WTC11 (cell line): ENCODE data around the gene PPM1G. TPM values are rescaled to one million over a fixed set of nuclear protein-coding genes. Genes with fewer than 3 reads are reported as not detected.
A peak's percentile ranks its signal among the peaks of the same experiment; 100 is the strongest.

Experiments
- CBFB ChIP-seq: sonication (generic); formaldehyde crosslinking; IDR thresholded peaks from 2 replicates; pipeline ENCODE4 v1.8.1; 2022; ENCODE audit warnings: mild to moderate bottlenecking, low read depth, missing genetic modification reagents
- CTCF ChIP-seq: fragments of 200-600 bp; IDR thresholded peaks from 2 replicates; pipeline ENCODE4 v1.8.0; 2022; ENCODE audit warnings: antibody characterized with exemption
- E2F4 ChIP-seq: sonication (generic); formaldehyde crosslinking; IDR thresholded peaks from 2 replicates; pipeline ENCODE4 v1.8.1; 2022; ENCODE audit warnings: low read depth, mild to moderate bottlenecking, moderate library complexity, missing genetic modification reagents, borderline replicate concordance
- E2F5 ChIP-seq: sonication (generic); formaldehyde crosslinking; IDR thresholded peaks from 2 replicates; pipeline ENCODE4 v1.8.1; 2022; ENCODE audit warnings: mild to moderate bottlenecking, moderate library complexity, missing genetic modification reagents
- ELF4 ChIP-seq: sonication (generic); formaldehyde crosslinking; IDR thresholded peaks from 2 replicates; pipeline ENCODE4 v1.8.1; 2022; ENCODE audit warnings: low read depth, mild to moderate bottlenecking, moderate library complexity, missing genetic modification reagents
- GABPB1 ChIP-seq: sonication (generic); formaldehyde crosslinking; IDR thresholded peaks from 2 replicates; pipeline ENCODE4 v1.8.1; 2023; ENCODE audit warnings: mild to moderate bottlenecking, missing genetic modification reagents
- GRHL2 ChIP-seq: fragments of 250-450 bp; sonication (Bioruptor Pico); IDR thresholded peaks from 2 replicates; pipeline ENCODE4 v1.8.0; 2022; ENCODE audit warnings: mild to moderate bottlenecking, moderate library complexity; ENCODE audit not compliant: insufficient replicate concordance, severe bottlenecking
- GTF2I ChIP-seq: fragments of 250-450 bp; sonication (Bioruptor Pico); conservative IDR thresholded peaks from 2 replicates; pipeline ENCODE4 v1.4.0; 2021; ENCODE audit warnings: mild to moderate bottlenecking
- HMGA2 ChIP-seq: fragments of 250-450 bp; sonication (Bioruptor Pico); IDR thresholded peaks from 2 replicates; pipeline ENCODE4 v1.4.0; 2021; ENCODE audit warnings: mild to moderate bottlenecking, moderate library complexity
- HMGXB4 ChIP-seq: sonication (generic); formaldehyde crosslinking; IDR thresholded peaks from 2 replicates; pipeline ENCODE4 v1.8.1; 2023; ENCODE audit warnings: mild to moderate bottlenecking, moderate library complexity, missing genetic modification reagents
- IRF1 ChIP-seq: sonication (generic); formaldehyde crosslinking; IDR thresholded peaks from 2 replicates; pipeline ENCODE4 v1.8.0; 2023; ENCODE audit warnings: missing genetic modification reagents
- JUN ChIP-seq: sonication (generic); formaldehyde crosslinking; IDR thresholded peaks from 2 replicates; pipeline ENCODE4 v1.8.0; 2023; ENCODE audit warnings: mild to moderate bottlenecking, missing genetic modification reagents
- MLX ChIP-seq: sonication (generic); formaldehyde crosslinking; IDR thresholded peaks from 2 replicates; pipeline ENCODE4 v1.8.1; 2023; ENCODE audit warnings: mild to moderate bottlenecking, missing genetic modification reagents, moderate library complexity
- MYBL2 ChIP-seq: sonication (generic); formaldehyde crosslinking; IDR thresholded peaks from 2 replicates; pipeline ENCODE4 v1.8.1; 2023; ENCODE audit warnings: mild to moderate bottlenecking, moderate library complexity, missing genetic modification reagents
- NFE2L1 ChIP-seq: sonication (generic); formaldehyde crosslinking; IDR thresholded peaks from 2 replicates; pipeline ENCODE4 v1.8.1; 2023; ENCODE audit warnings: missing genetic modification reagents
- PREB ChIP-seq: sonication (generic); formaldehyde crosslinking; IDR thresholded peaks from 2 replicates; pipeline ENCODE4 v1.8.1; 2022; ENCODE audit warnings: mild to moderate bottlenecking, missing genetic modification reagents, moderate library complexity, borderline replicate concordance
- RELA ChIP-seq: sonication (generic); formaldehyde crosslinking; IDR thresholded peaks from 2 replicates; pipeline ENCODE4 v1.8.1; 2022; ENCODE audit warnings: missing genetic modification reagents, mild to moderate bottlenecking, borderline replicate concordance
- USF1 ChIP-seq: sonication (generic); formaldehyde crosslinking; IDR thresholded peaks from 2 replicates; pipeline ENCODE4 v1.8.0; 2022; ENCODE audit warnings: mild to moderate bottlenecking, missing genetic modification reagents
- ZMAT4 ChIP-seq: fragments of 250-450 bp; sonication (Bioruptor Pico); IDR thresholded peaks from 2 replicates; pipeline ENCODE4 v1.9.0; 2021; ENCODE audit warnings: mild to moderate bottlenecking
- ZNF121 ChIP-seq: sonication (generic); formaldehyde crosslinking; IDR thresholded peaks from 2 replicates; pipeline ENCODE4 v1.8.0; 2023; ENCODE audit warnings: missing genetic modification reagents
- ZNF138 ChIP-seq: sonication (generic); formaldehyde crosslinking; conservative IDR thresholded peaks from 2 replicates; pipeline ENCODE4 v1.8.1; 2022; ENCODE audit warnings: mild to moderate bottlenecking, moderate library complexity, missing genetic modification reagents
- ZNF219 ChIP-seq: sonication (generic); formaldehyde crosslinking; IDR thresholded peaks from 2 replicates; pipeline ENCODE4 v1.8.0; 2023; ENCODE audit warnings: missing genetic modification reagents, mild to moderate bottlenecking, borderline replicate concordance
- ZNF232 ChIP-seq: sonication (generic); formaldehyde crosslinking; IDR thresholded peaks from 2 replicates; pipeline ENCODE4 v1.8.0; 2022; ENCODE audit warnings: mild to moderate bottlenecking, missing genetic modification reagents
- ZNF281 ChIP-seq: sonication (generic); formaldehyde crosslinking; IDR thresholded peaks from 2 replicates; pipeline ENCODE4 v1.8.0; 2023; ENCODE audit warnings: mild to moderate bottlenecking, missing genetic modification reagents
- ZNF416 ChIP-seq: fragments of 250-450 bp; sonication (Bioruptor Pico); IDR thresholded peaks from 2 replicates; pipeline ENCODE4 v1.9.0; 2021; ENCODE audit warnings: mild to moderate bottlenecking, inconsistent platforms
- total RNA-seq: library from RNA; stranded (reverse); gene quantifications from 3 replicates; pipeline ENCODE4 v1.2.3, GENCODE V29; 2021

PPM1G gene
- total RNA-seq, 1 experiment from 2014 or later: 193 TPM

- TF ChIP-seq GRHL2 (CRISPR knock-in tag): no peak
- peak; percentile 56; the same call in 1 of the 2 replicates for TF ChIP-seq USF1 (CRISPR knock-in tag)
- peak; percentile 85; the same call in 1 of the 2 replicates for TF ChIP-seq RELA (CRISPR knock-in tag)
- TF ChIP-seq E2F5 (CRISPR knock-in tag): peak; percentile 95
- peak; percentile 87; the same call in 1 of the 2 replicates for TF ChIP-seq ZNF232 (CRISPR knock-in tag)
- peak; percentile 88 for TF ChIP-seq MLX (CRISPR knock-in tag)
- 0 out of 2 replicates have a peak, but pooled peaks have one; percentile 7 for TF ChIP-seq ZNF138 (CRISPR knock-in tag)
- peak; percentile 49; the same call in 1 of the 2 replicates for TF ChIP-seq ZNF281
- no peak for TF ChIP-seq NFE2L1
- TF ChIP-seq HMGXB4 (CRISPR knock-in tag): peak; percentile 96; the same call in 1 of the 2 replicates
- TF ChIP-seq PREB (CRISPR knock-in tag): peak; percentile 41
- no peak for TF ChIP-seq GTF2I (CRISPR knock-in tag)
- no peak for TF ChIP-seq ZMAT4 (CRISPR knock-in tag)
- no peak for TF ChIP-seq ELF4 (CRISPR knock-in tag)
- TF ChIP-seq JUN (CRISPR knock-in tag): no peak
- TF ChIP-seq CTCF: no peak
- no peak; the same call in none of the 2 replicates for TF ChIP-seq GABPB1
- TF ChIP-seq MYBL2 (CRISPR knock-in tag): peak; percentile 91; the same call in 1 of the 2 replicates
- no peak for TF ChIP-seq IRF1
- 0 out of 2 replicates have a peak, but pooled peaks have one; percentile 56 for TF ChIP-seq E2F4 (CRISPR knock-in tag)
- no peak for TF ChIP-seq HMGA2 (CRISPR knock-in tag)
- TF ChIP-seq ZNF121 (CRISPR knock-in tag): no peak
- peak; percentile 93; the same call in 1 of the 2 replicates for TF ChIP-seq CBFB (CRISPR knock-in tag)
- no peak for TF ChIP-seq ZNF219 (CRISPR knock-in tag)
- TF ChIP-seq ZNF416: no peak
Observed at GRCh38 chr2:27409321-27410073, at the start of gene PPM1G (continued).
